NK-92 (cell line): Measurements from ENCODE around the gene CRMP1.

Source experiments
- DNase-seq: peaks from one replicate; lab custom pipeline; 2025; ENCODE audit not compliant: unreplicated experiment; lab: John Stamatoyannopoulos, UW

CRMP1 gene

DNA sequence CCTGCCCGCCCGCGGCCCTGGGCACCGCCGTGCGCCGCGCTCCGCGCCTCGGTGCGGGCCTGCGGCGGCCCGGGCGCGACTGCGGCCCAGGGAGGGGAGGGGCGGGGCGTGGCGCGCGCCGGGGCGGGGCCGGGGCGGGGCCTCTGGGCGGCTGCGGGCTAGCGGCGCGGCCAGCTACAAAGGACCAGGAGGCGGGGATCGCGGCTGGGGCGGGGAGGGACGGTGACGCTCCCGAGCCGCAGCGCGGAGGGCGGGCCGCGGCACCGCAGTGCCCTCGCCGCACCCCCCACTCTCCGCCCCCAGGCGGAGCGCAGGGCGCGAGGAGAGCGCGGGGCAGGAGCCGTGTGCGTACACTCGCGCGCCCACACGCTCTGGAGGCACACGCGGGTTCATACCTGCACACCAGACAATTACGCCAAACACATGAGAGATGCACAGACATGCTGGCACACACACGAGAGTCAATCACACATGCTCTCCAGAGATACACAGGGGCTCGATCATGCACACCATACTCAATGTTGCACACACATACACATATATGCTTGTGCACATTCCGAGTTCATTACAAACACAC lies at the start of gene CRMP1:
CRMP1 (minus strand) TSS at position 83 of the 577 bp plus-strand sequence. CDS start 117 bp downstream, outside the sequence.
- no peak for DNase-seq

- no peak for DNase-seq
Observed at GRCh38 chr4:5941601-5942000, 48.7 kb upstream of the CRMP1 start.

- DNase-seq, result no peak
Observed at GRCh38 chr4:5940470-5941203, 47.8 kb upstream of the CRMP1 start.

GRCh38 chr4:5933996-5934831 lies 41.3 kb upstream of the CRMP1 start:
- no peak for DNase-seq

- no peak for DNase-seq
Observed at GRCh38 chr4:5933116-5933515, 40.2 kb upstream of the CRMP1 start.

GRCh38 chr4:5932035-5932568 lies 39.2 kb upstream of the CRMP1 start:
- DNase-seq, result no peak

GRCh38 chr4:5931526-5931925 lies 38.6 kb upstream of the CRMP1 start:
- no peak for DNase-seq

DNA sequence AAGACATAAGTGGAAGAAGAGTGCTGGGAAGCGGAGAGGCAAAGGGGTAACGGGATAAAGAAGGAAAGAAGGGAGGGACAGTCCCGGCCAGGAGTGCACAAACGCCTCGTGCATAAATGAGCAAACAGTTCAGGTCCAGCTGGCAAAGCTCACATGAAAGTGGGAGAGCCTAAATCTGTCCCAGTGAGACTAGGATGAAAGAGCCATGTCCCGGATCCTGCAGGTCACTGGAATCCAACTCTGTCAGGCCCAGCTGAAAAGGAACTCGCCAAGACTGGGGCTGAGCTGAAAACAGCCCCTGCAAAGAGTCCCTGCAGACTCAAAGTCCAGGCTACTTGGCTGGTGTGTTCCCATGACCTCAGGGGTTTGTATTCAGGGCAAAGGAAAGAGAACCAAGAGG lies 38.0 kb upstream of the CRMP1 start:
- DNase-seq, result no peak

GRCh38 chr4:5930456-5930855 lies 37.6 kb upstream of the CRMP1 start:
- no peak for DNase-seq

DNA sequence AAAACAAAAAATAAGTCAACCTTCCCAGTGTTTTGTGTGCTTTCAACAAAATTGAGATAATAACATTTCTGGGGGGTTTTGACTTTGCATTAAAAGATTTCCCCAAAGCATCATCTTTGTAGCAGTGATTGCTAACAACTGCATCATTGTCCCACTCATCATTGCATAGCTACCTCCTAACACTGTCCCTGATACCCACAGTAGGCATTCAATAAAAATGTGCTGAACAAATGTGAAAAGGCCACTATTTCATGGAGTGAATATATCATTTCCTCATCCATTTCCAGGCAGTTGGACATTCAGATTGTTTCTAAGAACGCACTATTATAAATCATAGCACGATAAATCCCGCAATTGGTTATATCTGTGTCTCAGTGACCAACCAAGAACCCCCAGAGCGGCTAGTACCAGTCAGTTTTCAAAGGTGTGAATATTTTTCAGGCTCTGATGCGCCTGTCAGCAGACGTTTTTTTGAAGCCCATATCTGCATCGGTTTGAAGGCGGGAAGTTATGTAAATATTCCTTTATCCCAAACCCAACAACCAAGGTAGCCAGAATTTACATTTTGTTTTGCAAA lies 36.0 kb upstream of the CRMP1 start:
- DNase-seq, result no peak

GRCh38 chr4:5928274-5928673 lies 35.4 kb upstream of the CRMP1 start:
- DNase-seq, result no peak

- no peak for DNase-seq
Observed at GRCh38 chr4:5927747-5928146, 34.9 kb upstream of the CRMP1 start.

- no peak for DNase-seq
Observed at GRCh38 chr4:5927116-5927515, 34.2 kb upstream of the CRMP1 start.

GRCh38 chr4:5926598-5926997 lies 33.7 kb upstream of the CRMP1 start:
- no peak for DNase-seq

GRCh38 chr4:5925419-5926200 lies 32.7 kb upstream of the CRMP1 start:
- DNase-seq, result no peak

GRCh38 chr4:5924461-5925125 lies 31.7 kb upstream of the CRMP1 start:
- no peak for DNase-seq

DNA sequence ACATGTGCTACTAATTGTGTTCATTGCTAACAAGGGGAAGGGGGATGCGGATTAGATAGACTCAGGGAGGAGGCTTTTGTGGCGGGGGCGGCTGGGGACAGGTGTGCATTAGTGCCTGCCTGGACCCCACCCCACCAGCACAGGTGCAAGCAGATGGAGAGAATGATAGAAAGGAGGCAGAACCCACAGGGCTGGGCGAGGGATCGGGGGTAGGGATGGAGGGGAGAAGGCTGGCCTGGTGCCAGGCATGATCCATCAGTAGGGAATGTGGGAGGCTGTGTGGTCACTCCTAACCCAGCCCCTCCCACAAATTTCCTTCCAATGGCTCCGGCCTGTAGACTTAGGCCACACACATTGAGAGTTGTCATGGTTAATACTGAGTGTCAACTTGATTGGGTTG lies 30.5 kb upstream of the CRMP1 start:
- no peak for DNase-seq

DNA sequence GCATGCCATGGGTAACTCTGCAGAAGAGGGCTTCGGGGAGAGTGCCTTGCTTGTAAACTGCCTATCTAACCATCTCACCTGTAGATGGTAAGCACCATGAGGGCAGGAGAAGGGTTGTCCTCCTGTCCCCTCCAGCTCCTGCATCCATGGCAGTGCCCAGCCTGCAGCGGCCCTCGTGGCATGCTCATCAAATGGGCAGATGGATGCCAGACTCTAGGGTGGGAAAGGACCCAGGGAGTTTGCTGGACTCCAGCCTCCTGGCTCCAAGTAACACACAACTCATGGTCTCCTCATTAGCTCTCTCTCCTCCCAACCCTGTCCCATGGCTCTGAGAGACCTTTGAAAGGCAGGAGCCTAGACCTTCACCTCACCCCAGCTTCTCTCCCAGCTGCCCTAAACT lies 29.7 kb upstream of the CRMP1 start:
- DNase-seq, result no peak

DNA sequence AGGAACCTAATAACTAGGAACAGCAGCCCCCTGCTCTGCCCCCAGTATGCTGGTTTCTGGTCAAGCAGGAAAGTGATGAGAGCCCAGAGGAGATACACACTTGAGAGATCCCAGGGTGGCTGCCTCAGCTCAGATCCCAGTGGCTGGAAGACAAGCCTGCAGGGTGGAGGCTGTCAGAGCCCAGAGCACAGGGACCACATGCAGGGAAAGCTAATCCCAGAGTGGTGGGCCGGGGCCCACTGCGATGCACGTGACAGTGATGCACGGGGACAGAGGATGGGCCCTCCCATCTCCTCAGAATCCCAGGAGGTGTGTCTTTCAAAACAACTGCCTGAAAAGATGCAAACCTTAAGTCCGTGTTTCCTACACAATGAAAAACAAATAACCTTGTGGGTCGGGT lies 29.1 kb upstream of the CRMP1 start:
- no peak for DNase-seq
